Adrenal gland (tissue), 9 donors: ENCODE data around the gene SORL1-AS1.

Source experiments
- DNase-seq, 7 donors: peaks; one replicate each; pipeline ENCODE4 v3.0.0-alpha.2; 2019 to 2020
- H3K27ac ChIP-seq, 5 donors: fragments of 200-600 bp; sonication (generic) in 4 of 5; 1 replicate in 3 of 5; 2 replicates in 2 of 5; pipeline versions ENCODE4 v1.5.1 to v1.8.0; 2016 to 2020; ENCODE audit warnings: mild to moderate bottlenecking in 1 of 5
- H3K27me3 ChIP-seq: fragments of 200-600 bp; 2 replicates; pipeline ENCODE4 v1.8.0; 2021
- H3K36me3 ChIP-seq, 2 donors: fragments of 200-600 bp; replicated peaks in 1 of 2; 1 replicate in 1 of 2; 2 replicates in 1 of 2; pipeline versions ENCODE4 v1.5.1 to v1.8.0; 2018 to 2022
- H3K4me1 ChIP-seq, 2 donors: fragments of 200-600 bp; replicated peaks in 1 of 2; 1 replicate in 1 of 2; 2 replicates in 1 of 2; pipeline versions ENCODE4 v1.5.1 to v1.8.0; 2018 to 2021
- H3K4me3 ChIP-seq, 4 donors: fragments of 200-600 bp; sonication (generic) in 3 of 4; one replicate each; pipeline ENCODE4 v1.5.1; 2016 to 2018
- H3K9me3 ChIP-seq, 3 donors: fragments of 200-600 bp; sonication (generic) in 1 of 3; replicated peaks in 1 of 3; 1 replicate in 2 of 3; 2 replicates in 1 of 3; pipeline versions ENCODE4 v1.5.1 to v1.8.0; 2016 to 2021
- POLR2A ChIP-seq, 2 donors: fragments of 450-650 bp; IDR thresholded peaks; one replicate each; pipeline ENCODE4 v1.6.1; 2017; ENCODE audit warnings: antibody characterized with exemption in 2 of 2, mild to moderate bottlenecking in 2 of 2, moderate library complexity in 1 of 2
- WGBS, 4 donors: extraction: QIAGEN DNeasy Blood & Tissue Kit in 2 of 4; methylation state at CpG; one replicate each; pipeline versions ENCODE4 v1.1.5 to v1.1.7; 2013 to 2017; 5-methylcytosine and 5-hydroxymethylcytosine counted together
- intact Hi-C, 2 donors: fragments of 100-400 bp; cut with DNase I; formaldehyde crosslinking; loops; one replicate each; pipeline versions ENCODE4 v1.14.1 to v1.15.0; 2022 to 2023
- TF ChIP-seq, protein P1 (sequence below), 6 experiments: fragments of 450-650 bp in 4 of 6; fragments of 200-600 bp in 2 of 6; sonication (generic) in 1 of 6; IDR thresholded peaks; 1 replicate in 5 of 6; 2 replicates in 1 of 6; pipeline versions ENCODE4 v1.5.1 to v1.8.0; 2016 to 2021; ENCODE audit warnings: antibody characterized with exemption in 6 of 6, mild to moderate bottlenecking in 2 of 6, moderate library complexity in 1 of 6
- donor health status: healthy with polysubstance abuse.
- donor health status: Bipolar disorder and iron deficiency.
- donor health status: DM: yes; HTN: yes; CAD: no.
- donor health status: DM: no; HTN: no; CAD: no.
- donor health status: DM: no; HTN: no; CAD: no.

Gene SORL1-AS1

DNA sequence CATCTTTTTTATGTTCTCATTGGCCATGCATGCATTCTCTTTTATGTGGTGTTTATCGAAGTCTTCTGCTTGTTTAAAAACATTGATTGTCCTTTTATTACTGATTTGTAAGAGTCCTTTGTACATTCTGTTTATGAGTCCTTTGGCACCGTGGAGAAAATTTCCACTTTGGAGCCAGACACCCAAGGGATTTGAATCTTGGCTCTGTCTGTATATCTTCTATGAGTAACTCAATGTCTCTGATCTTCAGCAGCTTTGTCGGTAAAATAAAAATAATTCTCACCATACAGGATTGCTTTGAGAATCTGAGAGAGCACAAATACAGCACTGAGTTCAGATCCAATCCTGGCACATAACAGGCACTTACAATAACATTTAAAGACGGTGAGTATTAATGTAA lies 13.4 kb downstream of the SORL1-AS1 start:
- H3K27me3 ChIP-seq: no peaks in the 10 kb centered on the region
- H3K27ac ChIP-seq: no peak overlapping the region
- H3K36me3 ChIP-seq: no peaks in the 10 kb centered on the region
- WGBS, 4 donors: 78 to 87% (median 86%) methylated on average over 4 of the region's 4 CpGs
- no peak overlapping the region for H3K4me3 ChIP-seq
- no peak for TF ChIP-seq POLR2A (IDR thresholded peaks at IDR 0.05)
- TF ChIP-seq, protein P1, sequence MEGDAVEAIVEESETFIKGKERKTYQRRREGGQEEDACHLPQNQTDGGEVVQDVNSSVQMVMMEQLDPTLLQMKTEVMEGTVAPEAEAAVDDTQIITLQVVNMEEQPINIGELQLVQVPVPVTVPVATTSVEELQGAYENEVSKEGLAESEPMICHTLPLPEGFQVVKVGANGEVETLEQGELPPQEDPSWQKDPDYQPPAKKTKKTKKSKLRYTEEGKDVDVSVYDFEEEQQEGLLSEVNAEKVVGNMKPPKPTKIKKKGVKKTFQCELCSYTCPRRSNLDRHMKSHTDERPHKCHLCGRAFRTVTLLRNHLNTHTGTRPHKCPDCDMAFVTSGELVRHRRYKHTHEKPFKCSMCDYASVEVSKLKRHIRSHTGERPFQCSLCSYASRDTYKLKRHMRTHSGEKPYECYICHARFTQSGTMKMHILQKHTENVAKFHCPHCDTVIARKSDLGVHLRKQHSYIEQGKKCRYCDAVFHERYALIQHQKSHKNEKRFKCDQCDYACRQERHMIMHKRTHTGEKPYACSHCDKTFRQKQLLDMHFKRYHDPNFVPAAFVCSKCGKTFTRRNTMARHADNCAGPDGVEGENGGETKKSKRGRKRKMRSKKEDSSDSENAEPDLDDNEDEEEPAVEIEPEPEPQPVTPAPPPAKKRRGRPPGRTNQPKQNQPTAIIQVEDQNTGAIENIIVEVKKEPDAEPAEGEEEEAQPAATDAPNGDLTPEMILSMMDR (IDR thresholded peaks at IDR 0.05): no peak
- intact Hi-C loops: no loop called here
- DNase-seq: no peak
- no peaks in the 10 kb centered on the region for H3K9me3 ChIP-seq
- H3K4me1 ChIP-seq: no peaks in the 10 kb centered on the region

DNA sequence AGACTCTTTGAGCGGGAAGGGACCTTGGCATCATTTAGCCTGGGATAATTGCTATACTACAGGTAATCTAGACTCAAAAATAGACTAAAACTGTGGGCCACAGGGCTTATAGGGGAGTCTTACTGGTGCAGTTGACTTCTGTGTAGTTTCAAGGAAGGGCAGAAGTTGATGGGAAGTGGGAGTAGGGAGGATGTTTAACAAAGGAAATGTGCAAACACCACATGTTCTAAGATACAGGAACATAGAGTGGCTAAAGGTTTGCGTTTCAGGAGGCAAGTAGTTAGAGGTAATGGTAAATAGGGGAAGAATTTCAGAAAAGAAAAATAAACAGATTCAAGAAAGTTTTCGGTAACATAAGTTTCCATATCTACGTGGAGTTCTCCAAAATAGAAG lies 15.1 kb downstream of the SORL1-AS1 start:
- no peaks in the 10 kb centered on the region for H3K9me3 ChIP-seq
- no peak for DNase-seq
- no peaks in the 10 kb centered on the region for H3K4me1 ChIP-seq
- H3K27me3 ChIP-seq: no peaks in the 10 kb centered on the region
- H3K4me3 ChIP-seq: no peak overlapping the region
- no peak overlapping the region for H3K27ac ChIP-seq
- intact Hi-C loops: no loop called here
- TF ChIP-seq, protein P1 (IDR thresholded peaks at IDR 0.05): no peak
- no peak for TF ChIP-seq POLR2A (IDR thresholded peaks at IDR 0.05)
- no peaks in the 10 kb centered on the region for H3K36me3 ChIP-seq
- WGBS, 4 donors: 76 to 81% (median 76%) methylated on average over 4 of the region's 4 CpGs

GRCh38 chr11:121437018-121437685 lies 15.6 kb downstream of the SORL1-AS1 start:
- Histone ChIP-seq H3K27me3 (no peaks in the 10 kb centered on the region), H3K4me3 (no peak overlapping the region), H3K4me1 (no peaks in the 10 kb centered on the region), H3K36me3 (no peaks in the 10 kb centered on the region), H3K27ac (no peak overlapping the region), H3K9me3 (no peaks in the 10 kb centered on the region)
- peak in 3 of 7 donors; percentile 45 to 53 (median 47) for DNase-seq
- TF ChIP-seq, protein P1 (IDR thresholded peaks at IDR 0.05): no peak
- TF ChIP-seq POLR2A (IDR thresholded peaks at IDR 0.05): no peak
- intact Hi-C loops: no loop called here

DNA sequence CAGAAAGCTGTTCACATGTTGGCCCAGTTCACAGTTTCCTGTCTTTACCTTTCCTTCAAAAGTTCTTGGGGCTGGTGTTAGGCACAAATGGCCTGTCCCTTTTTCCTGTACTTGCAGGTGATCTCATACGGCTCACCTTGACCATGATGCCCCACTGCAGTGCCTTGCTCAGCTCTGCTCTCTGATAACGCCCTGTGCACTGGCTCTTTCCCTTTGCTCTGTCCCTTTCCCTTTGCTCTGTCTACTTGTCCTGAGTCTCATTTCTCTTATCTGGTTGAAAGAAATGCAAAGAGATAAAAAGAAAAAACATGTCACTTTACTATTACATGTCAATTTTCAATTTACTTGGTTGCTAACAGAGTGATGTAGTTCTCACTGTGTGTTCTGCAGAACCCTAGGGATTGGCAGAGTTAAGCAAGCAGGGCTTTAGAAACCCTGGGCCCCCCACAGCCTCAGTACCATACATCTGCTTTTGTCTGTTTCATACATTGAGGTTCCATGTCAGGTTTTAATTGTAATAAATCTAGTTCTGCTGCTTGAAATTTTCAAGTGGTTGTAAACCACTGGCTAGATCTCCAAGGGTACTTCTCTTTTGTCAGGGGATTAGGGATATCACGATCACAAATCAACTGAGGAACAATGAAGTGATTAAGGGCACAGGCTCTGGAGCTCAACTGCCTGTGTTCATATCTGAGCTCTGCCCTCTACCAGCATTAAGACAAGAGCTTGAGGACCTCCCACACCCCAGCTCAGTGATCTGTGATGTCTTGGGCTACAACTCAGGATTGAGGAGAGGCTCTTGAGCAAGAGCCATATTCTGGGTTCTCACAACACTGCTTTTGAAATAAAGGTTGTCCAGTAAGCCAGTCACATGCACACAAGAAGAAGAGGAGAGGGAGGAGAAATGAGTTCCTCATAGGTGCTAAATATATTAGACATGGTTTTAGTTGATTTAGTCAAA lies 16.9 kb downstream of the SORL1-AS1 start:
- WGBS, 4 donors: 65 to 83% (median 73%) methylated on average over 3 of the region's 3 CpGs

More for the DNA sequence above, 16.9 kb downstream of the SORL1-AS1 start:
- Histone ChIP-seq H3K27ac (no peak overlapping the region), H3K4me3 (no peak overlapping the region), H3K4me1 (no peaks in the 10 kb centered on the region), H3K9me3 (no peaks in the 10 kb centered on the region), H3K27me3 (no peaks in the 10 kb centered on the region), H3K36me3 (no peaks in the 10 kb centered on the region)
- TF ChIP-seq, protein P1 (IDR thresholded peaks at IDR 0.05): no peak
- no peak for DNase-seq
- intact Hi-C loops: no loop called here
